NCI-H345 (cell line): Measurements from ENCODE around the gene ASTN2.

Source experiments
- DNase-seq: peaks from one replicate; lab custom pipeline; 2025; lab: John Stamatoyannopoulos, UW

The ASTN2 gene

DNA sequence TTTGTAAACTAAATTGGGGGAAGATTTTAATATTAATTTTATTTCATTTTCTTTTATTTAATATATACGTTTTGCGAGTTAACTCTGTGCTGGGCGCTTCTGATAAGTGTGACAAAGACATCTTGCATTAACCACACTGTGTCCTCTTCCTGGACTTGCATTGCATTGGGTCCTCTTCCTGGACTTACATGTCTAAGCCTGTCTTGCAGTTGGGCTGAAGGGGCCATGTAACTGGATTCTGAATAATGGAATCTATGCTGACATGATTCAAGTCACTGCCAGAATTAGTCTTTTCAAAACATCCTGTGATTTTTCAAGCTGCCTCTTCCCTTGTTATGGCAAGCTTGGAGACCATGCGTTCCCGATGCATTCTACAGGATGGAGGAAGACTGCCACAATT lies 605.2 kb downstream of the ASTN2 start:
- no peak for DNase-seq

DNA sequence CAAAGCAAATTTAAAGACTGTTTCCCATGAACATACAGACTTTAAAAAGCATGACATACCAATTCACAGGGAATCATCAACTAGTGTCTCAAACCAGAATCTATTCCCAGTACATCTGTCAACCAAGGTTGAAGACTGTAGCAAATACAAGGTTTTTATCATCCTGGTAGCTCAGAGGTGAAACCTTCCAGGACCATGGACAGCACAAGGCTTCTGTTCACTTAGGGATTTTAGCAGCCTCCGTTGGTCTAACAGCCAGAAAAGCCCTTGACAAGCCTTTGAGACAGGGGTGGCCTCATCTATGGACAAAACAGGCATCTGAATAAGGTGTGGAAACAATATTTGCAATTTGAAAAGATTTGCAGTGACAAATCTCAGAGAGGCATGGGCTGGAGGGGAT lies 608.8 kb downstream of the ASTN2 start:
- DNase-seq = no peak

DNA sequence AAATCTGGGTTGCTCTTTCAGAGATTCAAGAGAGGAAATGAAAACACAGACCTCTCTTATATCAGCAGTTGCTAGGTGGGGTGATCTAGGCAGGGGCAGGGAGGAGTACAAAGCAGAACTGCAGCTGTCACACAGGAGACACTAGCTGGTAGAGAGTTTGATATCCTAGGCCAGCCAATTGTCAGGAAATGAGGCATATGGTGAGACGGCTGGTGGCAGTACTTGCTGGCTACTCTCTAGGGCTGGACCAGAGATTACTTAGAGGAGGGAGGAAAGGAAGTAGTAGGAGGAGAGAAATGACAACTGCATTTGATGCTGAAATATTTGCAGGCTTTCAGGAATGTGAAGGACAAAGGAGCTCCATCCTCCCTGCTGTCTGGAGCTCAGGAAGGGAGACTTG lies 614.0 kb downstream of the ASTN2 start:
- no peak for DNase-seq

DNA sequence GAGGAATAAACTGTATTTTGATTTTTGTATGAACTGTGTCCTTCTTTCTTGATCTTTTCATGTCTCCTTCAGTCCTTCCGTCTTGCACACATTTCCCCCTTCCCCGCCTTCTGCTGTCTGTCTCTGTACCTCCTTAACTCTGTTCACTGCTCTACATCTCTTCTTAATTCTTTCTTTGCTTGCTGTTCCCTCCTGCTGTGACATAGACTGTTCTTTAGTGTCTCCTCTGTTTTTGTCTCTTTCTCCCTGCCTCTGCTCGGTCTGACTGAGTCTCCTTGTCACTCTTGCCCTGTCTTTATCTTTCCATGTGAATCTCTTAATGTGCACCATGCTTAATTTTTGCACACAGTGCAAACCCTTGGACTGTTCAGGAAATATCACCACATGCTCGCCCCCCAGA lies 614.8 kb downstream of the ASTN2 start:
- no peak for DNase-seq

DNA sequence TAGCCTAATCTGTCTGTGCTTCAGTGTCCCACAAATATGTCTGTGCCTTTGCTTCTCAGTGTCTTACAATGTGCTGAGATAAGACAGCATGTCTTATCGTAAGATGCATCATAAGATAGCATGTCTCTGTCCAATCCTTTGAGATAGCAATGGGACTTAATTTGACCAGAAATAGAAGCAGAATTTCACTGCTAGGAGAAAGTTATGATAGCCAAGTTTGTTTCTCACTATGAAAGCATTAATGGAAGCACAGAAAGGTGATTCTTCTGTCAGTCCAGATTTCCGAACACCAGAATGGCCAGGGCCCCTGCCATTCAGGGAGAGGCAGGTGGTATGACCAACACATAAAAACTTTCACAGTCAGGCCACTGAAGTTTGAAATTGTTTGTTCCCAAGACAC lies 616.3 kb downstream of the ASTN2 start:
- no peak for DNase-seq

DNA sequence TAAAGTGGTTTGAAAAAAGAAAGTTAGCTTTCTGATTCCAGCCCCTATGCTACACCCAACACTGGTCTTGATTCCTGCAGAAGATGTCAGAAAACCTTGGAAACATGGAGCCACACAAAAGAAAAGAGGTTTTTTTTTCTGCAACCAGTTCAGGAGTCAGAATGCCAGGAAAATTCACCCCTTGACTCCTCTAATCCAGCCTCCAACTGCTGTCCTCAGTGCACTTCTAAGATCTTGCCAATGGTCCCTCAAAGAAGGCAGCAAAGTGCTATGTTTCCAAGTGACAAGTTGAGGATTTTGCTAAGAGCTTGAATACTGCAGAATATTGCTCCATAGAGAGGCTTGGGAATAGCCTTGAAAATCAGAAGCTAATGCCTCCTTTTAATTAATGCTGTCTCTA lies 617.6 kb downstream of the ASTN2 start:
- no peak for DNase-seq

DNA sequence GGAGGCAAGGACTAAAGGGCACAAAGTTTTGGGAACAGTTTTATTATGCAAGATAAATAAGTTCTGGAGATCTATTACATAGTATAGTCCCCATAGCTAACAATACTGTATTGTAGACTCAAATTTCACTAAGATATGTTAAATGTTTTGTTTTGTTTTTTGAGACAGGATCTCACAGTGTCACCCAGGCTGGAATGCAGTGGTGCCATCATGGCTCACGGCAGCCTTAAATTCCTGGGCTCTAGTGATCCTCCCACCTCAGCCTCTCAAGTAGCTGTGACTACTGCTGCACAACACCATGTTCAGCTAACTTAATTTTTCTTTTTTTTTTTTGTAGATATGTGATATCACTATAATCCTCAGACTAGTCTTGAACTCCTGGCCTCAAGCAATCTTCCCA lies 618.2 kb downstream of the ASTN2 start:
- DNase-seq = no peak

DNA sequence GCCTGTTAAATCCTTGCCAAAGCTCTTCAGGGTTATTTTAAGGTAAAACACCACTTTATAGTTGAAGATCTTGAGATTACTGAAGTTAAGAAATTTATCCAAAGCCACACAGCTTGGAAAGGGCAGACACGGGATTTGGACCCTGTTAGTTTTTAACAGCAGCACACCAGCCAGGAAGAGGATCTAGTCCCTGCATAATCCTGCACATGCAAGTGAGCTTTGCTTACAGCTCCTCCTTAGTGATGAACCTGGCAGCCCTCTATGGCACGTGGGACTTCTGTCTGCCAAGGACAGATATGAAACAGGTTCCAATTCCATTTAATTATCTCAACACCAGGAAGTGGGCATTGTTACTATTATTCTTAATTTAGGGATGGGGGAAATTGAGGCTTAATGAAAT lies 619.0 kb downstream of the ASTN2 start:
- no peak for DNase-seq

DNA sequence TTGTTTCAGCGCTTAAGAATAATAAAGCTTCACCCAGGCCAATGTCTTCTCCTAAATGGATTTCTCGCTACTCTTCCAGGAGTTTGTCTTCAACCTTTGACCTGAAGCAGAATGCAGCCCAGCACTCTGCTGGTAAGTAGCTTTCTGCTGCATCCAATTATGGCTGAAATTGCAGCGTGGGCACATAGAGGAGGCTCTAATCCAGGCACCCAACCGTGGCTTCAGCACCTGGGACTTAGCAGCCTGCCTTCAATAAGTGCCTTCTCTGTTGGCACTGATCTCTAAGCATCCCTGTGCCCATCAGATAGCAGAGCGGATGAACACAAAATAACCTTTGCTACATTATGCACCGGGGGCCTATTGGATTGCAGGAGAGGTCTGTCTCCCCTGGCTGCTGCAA lies 622.6 kb downstream of the ASTN2 start:
- no peak for DNase-seq

DNA sequence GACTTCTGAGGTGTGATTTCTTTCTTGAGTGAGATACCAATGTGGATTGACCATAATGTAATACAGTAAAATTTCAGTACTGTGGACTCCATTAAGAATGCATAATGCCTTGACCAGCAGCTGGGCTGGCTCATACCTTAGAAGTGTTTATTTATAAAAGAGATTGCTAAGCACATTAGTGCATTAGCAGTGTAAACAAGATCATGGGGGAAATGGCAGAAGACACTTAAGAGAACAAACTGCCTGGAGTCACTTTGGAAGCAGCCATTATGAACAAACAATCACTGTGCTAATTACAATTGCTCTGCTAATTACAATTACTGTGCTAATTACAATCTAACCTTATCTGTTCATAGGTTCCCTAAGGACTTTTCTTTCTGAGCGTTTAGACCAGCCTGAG lies 623.5 kb downstream of the ASTN2 start:
- no peak for DNase-seq

DNA sequence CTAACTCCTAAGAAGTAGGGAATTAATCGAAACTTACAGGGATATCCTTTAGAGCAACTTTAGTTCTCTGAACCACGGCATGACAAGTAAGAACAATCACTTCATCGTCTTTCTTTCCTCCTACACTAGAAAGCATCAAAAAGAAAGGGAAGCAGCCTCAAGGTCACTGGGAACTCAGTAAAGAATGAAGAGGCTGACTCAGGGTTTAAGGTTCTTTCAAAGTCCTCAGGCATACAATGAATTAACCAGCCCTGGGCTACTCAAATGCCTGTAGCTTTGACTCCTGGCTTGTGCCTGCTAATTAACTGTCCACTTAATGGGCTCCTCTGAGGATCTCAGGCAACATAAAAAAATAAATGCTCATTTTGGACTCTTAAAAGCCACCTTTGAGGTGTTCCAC lies 625.8 kb downstream of the ASTN2 start:
- DNase-seq = no peak

DNA sequence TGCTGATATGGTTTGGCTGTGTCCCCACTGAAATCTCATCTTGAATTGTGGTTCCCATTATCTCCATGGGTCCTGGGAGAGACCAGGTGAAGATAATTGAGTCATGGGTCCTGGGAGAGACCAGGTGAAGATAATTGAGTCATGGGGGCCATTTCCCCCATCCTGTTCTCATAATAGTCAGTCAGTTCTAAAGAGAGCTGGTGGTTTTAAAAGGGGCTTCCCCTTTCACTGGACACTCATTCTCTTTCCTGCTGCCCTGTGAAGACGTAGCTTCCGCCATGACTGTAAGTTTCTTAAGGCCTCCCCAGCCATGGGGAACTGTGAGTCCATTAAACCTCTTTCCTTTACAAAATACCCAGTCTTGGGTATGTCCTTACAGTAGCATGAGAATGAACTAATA lies 628.1 kb downstream of the ASTN2 start:
- DNase-seq = no peak

DNA sequence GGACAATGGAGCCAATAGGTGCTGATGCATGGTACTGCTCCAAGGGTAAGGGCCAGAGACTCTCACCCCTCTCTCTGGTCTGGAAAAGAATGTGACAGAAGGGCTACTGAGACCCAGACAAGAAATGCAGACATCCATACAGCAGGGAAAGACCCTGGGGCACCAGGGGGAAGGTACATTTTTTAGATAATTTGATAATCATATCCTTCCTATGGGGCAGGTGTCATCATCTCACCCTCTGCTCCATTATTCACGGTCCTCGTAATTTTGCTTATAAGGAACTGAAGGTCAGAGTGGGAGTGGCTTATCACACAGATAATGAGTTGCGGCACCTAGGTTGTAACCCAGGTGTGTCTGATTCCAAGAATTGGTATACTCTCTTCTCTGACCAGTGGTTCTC lies 637.7 kb downstream of the ASTN2 start:
- no peak for DNase-seq

DNA sequence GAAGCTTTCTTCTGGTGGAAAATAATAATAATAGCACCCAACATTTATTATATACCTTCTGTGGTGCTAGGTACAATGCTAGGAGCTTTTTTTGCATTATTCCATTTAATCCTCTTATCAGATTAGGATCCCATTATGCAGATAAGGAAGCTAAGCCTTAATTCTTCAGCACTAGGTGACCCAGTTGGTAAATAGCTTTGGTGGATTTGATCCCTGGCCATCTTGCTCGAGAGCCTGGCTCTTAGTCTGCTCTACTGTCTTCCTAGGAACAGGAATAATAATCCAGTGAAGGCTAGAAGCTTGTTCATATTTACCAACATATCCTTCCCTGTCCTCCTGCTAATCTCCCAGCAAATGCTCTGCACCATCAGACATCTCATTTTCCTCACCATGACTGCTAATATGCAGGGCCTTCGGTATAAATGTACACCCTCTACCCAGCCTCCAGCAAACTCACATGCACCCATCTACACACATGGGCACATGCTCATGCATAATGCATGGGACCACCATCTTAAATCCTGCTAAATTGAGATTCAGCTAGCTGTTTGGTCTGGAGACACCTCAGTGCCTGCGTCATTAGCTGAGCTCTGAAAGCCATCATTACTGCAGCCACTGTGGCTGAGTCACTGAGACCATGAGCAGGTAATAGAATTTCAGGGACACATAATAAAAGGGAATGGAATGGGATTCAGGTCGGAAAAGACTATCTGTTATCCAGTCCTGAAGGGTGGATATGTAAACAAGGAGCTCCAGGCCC lies 640.3 kb downstream of the ASTN2 start:
- DNase-seq = no peak

DNA sequence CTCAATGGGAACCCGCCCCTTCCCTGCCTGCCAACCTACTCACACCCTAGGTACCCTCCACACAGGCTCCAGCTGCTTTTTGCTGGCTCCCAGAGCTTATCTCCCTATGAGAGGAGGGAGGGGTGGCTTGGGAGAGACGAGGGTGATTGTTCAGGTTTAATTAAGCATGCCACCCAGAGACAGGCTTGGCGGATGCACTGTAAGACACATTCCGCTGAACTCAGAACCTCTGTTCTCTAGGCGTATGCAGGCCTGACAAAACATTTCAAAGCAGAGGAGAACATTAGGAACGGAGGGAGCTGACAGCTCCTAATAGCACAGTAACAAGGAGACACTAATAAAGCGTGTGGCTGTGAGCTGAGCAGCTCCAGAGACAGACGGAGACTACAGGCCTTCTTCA lies 647.6 kb downstream of the ASTN2 start:
- peak; percentile 75 for DNase-seq

DNA sequence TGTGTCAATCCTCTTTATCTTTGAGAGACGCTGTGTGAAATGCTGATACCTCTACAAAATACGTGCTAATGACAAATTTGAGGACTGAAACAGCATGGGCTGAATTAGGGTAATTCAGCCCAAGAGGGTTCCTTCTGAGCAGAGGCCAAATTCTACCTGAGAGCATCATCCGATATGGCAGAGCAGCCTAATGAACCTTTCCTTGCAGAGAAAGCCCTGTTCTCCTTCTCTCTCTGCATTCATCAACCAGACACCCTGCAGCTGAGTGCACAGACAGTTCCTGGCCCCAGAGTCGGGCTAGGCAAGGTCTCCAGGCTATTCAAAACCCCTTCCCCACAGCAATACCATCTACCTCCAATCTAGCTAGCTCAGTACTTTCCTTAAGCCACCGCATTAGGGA lies 649.8 kb downstream of the ASTN2 start:
- no peak for DNase-seq

DNA sequence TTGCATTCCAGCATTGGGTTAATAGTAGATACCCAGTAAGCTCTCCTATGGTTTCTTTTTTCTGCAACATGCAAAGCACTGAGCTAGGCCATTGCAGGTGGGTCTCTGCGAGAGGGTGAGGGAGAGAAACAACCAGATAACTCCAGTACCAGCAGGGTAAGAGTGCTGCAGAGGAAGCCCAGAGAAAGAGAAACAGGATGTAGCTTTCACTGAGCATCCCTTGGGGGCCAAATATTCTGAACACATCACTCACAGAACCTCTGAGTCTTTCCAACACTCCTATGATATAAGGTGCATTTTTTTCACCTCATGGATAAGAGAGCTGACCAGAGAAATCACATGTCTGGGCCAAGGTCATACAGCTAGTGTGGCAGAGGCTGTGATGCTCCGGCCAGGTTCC lies 651.1 kb downstream of the ASTN2 start:
- no peak for DNase-seq

DNA sequence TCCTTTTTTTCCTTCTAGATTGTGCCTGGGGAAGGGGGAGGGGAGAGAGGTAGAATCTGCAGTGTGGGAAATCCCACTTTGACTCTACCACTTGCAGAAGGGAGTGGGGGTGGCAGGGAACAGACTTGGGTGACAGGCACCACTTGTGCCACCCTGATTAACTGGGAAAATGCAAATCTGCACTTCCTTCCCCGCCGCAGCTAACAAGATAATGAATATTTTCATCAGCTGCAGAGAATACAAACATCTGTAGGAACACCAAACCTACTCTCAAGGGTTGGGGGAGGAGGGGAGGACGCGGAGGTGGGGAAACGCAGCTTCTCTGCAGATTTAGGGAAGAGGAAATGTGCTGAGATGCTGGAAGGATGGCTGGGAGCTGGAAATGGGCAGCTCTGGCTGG lies 654.2 kb downstream of the ASTN2 start:
- DNase-seq = no peak

DNA sequence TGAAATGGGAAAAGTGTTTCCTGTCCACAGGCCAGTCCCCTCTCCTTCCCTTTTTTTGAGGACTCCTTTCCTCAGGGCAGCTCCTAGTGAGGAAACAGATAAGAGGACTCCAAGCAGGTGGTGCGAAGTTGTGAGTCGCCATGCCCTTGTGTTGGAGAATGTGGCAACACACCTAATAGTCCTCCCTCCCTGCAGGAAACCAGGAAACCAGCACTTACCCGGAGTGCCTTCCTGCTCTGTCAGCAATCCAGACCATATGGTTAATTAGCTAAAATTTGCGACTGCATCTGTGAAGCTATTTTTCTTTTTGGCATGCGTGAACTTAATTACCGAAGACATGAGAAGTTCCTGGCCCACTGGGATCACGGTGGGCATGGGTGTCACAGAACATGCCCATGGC lies 657.8 kb downstream of the ASTN2 start:
- DNase-seq = no peak

DNA sequence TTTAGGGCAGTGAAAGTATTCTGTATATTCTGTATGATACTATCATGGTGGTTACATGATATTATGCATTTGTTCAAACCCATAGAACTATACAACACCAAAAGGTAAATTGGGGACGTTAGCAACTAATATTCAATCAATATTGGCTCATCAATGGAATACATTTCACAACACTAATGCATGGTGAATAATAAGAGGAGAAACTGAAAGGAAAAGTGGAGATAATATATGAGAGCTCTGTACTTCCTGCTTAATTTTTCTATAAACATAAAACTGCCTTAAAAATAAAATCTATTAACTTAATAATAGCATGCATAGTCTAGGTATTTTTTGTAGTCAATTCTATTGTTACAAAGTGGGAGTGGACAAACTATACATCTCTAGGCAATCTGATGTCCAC lies 661.5 kb downstream of the ASTN2 start:
- no peak for DNase-seq

DNA sequence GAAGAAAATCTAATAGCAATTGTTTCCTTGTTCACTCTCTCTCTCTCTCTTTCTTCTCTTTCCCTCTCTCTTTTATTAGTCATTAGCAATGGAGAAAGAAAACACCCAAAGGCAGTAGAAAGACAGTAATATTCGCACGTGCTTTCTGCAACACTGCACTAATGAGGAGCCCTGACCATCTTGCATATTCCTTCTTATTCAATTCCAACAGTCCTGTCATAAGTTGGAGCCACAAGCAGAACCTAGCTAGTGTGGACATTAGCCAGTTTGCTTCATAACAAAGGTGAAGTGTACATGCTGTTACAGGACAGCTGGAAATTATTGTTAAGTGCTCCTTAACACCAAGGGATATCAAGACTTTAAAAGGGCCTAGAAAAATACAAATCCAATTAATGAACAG lies 664.3 kb downstream of the ASTN2 start:
- DNase-seq = no peak

DNA sequence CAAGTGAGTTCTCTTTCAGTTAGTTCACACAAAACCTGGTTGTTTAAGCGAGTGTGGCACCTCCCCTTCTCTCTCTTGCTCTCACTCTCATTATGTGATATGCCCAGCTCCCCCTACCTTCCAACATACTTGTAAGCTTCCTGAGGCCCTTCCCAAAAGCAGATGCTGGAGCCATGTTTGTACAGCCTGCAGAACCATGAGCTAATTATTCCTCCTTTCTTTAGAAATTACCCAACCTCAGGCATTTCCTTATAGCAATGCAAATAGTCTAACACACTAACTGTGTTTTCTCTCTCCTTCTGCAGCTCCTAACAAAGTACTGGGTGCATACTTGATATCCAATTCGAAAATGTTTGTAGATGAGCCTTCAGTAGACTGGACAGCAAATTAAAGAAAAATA lies 665.1 kb downstream of the ASTN2 start:
- DNase-seq = no peak

DNA sequence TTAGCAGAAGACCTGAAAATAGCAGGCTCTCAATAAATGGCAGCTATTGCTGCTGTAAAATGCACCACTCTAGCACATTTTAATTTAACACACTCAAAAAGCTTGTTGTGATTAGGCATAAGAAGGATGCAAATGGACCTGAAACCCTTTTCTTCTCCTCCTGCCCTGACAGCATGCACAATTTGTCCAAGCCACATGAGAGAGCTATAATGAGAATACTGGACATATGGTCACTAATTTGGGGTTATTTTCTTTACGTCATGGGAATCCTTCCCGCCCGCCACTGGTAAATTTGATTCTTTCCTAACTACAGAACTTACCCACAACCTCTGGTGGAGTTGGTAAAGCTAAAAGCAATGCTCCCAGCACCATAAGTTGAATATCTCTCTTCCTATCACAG lies 665.7 kb downstream of the ASTN2 start:
- no peak for DNase-seq

DNA sequence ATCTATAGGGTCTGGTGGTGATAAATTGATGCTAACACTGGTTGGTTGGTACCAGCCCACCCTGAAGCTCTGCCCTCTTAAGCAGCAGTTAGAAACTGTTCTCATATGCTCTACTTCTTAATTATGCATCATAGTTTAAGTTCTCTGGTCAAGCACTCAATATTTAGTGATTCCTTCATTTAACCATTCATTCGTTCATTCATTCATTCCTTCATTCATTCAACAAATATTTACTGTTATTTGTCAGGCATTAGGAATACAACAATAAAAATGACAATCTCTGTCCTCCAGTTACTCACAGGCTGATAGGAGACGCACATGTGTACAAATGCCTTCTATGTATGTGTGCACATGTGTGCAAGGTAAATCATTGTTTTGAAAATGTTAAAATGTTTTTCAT lies 673.1 kb downstream of the ASTN2 start:
- DNase-seq = no peak
